Panc1 (cell line): Measurements from ENCODE around the gene SLC8B1. TPM values are rescaled to one million over a fixed set of nuclear protein-coding genes. Genes with fewer than 3 reads are reported as not detected.

Experiments
- ATAC-seq: fragments of 200-7000 bp; cut with Tn5 transposase; 2 replicates; pipeline ENCODE4 v1.9.1; 2020; ENCODE audit warnings: mild to moderate bottlenecking, moderate library complexity
- BruUV-seq: library from RNA; stranded (reverse); fragments of 400-500 nt; replicated peaks from 2 replicates; lab custom pipeline; 2021; lab: Mats Ljungman, UMichigan
- CTCF ChIA-PET: fragments of 300-600 bp; sonication (Branson Sonifier 250); formaldehyde crosslinking; loops from one replicate; lab custom pipeline; 2022; ENCODE audit warnings: antibody characterized with exemption; lab: Charles Lee
- POLR2A ChIA-PET: fragments of 300-600 bp; sonication (Branson Sonifier 250); formaldehyde crosslinking; loops from one replicate; lab custom pipeline; 2022; ENCODE audit warnings: antibody characterized with exemption; lab: Charles Lee
- DNase-seq: peaks from one replicate; pipeline ENCODE4 v3.0.0-alpha.2; 2010; ENCODE audit warnings: low read depth, low spot score
- H3K27ac ChIP-seq: 2 replicates; pipeline ENCODE4 v1.5.1; 2011; ENCODE audit warnings: mild to moderate bottlenecking, low read length, inconsistent platforms
- H3K27me3 ChIP-seq: fragments of 200-500 bp; sonication (Bioruptor generic); 2 replicates; pipeline ENCODE4 v1.6.0; 2014; ENCODE audit warnings: low read length, inconsistent platforms; ENCODE audit not compliant: control insufficient read depth, insufficient read depth
- H3K36me3 ChIP-seq: fragments of 200-500 bp; sonication (Bioruptor generic); 2 replicates; pipeline ENCODE4 v1.5.1; 2014; ENCODE audit warnings: inconsistent platforms, mild to moderate bottlenecking, low read length, moderate library complexity; ENCODE audit not compliant: control insufficient read depth, insufficient read depth
- H3K4me1 ChIP-seq: 2 replicates; pipeline ENCODE4 v1.5.1; 2011; ENCODE audit warnings: inconsistent platforms, mild to moderate bottlenecking, low read length, moderate library complexity; ENCODE audit not compliant: control insufficient read depth, insufficient read depth
- H3K4me3 ChIP-seq, 2 experiments: 2 replicates each; pipeline ENCODE4 v1.5.1; 2011 to 2012; ENCODE audit warnings: low read depth in 2 of 2, low read length in 2 of 2, mild to moderate bottlenecking in 2 of 2, inconsistent platforms in 1 of 2, moderate library complexity in 1 of 2
- H3K9me3 ChIP-seq: fragments of 200-500 bp; sonication (Bioruptor generic); 2 replicates; pipeline ENCODE4 v1.5.1; 2014; ENCODE audit warnings: low read depth, mild to moderate bottlenecking, inconsistent platforms, low read length, moderate library complexity; ENCODE audit not compliant: control insufficient read depth, insufficient read depth
- CTCF ChIP-seq: fragments of 450-650 bp; IDR thresholded peaks from 2 replicates; pipeline ENCODE4 v1.5.1; 2017; ENCODE audit warnings: mild to moderate bottlenecking
- POLR2AphosphoS5 ChIP-seq: IDR thresholded peaks from 2 replicates; pipeline ENCODE4 v1.6.1; 2012; ENCODE audit warnings: mild to moderate bottlenecking, low read depth, low read length, moderate library complexity
- SIN3A ChIP-seq: IDR thresholded peaks from 2 replicates; pipeline ENCODE4 v1.6.1; 2012; ENCODE audit warnings: low read depth, mild to moderate bottlenecking, low read length, moderate library complexity, borderline replicate concordance; ENCODE audit not compliant: insufficient read depth
- TCF7L2 ChIP-seq: IDR thresholded peaks from 2 replicates; pipeline ENCODE4 v1.6.1; 2011; ENCODE audit warnings: mild to moderate bottlenecking, low read depth, low read length, inconsistent platforms
- in situ Hi-C: cut with HindIII; loops from 2 replicates; pipeline ENCODE4 v1.10.0; 2016; ENCODE audit warnings: low sequenced_read_pairs, low pct_unique_long_range_greater_than_20kb
- intact Hi-C: fragments of 100-400 bp; cut with micrococcal nuclease; formaldehyde crosslinking; loops from one replicate; pipeline ENCODE4 v1.10.0; 2022; ENCODE audit not compliant: unreplicated experiment
- total RNA-seq: library from RNA; stranded (reverse); gene quantifications from one replicate; pipeline ENCODE4 v1.2.1, GENCODE V29; 2021; ENCODE audit not compliant: unreplicated experiment
- TF ChIP-seq, protein P1 (sequence below), 2 experiments: IDR thresholded peaks; 2 replicates each; pipeline ENCODE4 v1.6.1; 2011 to 2012; ENCODE audit warnings: low read depth in 2 of 2, control low read depth in 1 of 2, low read length in 1 of 2, mild to moderate bottlenecking in 1 of 2, moderate library complexity in 1 of 2; ENCODE audit not compliant: insufficient read depth in 1 of 2

The SLC8B1 gene
- total RNA-seq, 1 experiment from 2014 or later = 26.7 TPM

DNA sequence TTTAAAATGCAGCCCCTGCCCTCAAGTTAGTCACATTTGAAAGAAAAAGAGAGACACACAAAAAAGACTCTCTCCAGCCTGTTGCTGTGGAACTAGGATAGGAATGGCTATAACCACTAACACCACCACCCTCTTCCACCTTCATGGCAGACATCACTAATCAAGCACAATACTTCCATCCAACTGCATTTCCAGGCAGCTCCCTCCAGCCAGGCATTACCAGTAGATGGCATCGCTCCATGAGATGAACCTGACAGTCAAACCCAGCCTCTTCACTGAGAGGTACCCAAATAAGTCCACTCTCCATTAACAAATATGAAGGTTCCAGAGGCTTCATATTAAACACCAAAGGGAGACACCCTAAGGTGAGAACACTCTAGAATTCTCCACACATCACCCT lies 24.4 kb downstream of the SLC8B1 start:
- no peaks in the 10 kb centered on the region for H3K27me3 ChIP-seq
- in situ Hi-C loops = no loop called here
- no TSS peak for BruUV-seq
- TF ChIP-seq CTCF (no peak), SIN3A (no peak), TCF7L2 (no peak), POLR2AphosphoS5 (no peak)
- TF ChIP-seq, protein P1, sequence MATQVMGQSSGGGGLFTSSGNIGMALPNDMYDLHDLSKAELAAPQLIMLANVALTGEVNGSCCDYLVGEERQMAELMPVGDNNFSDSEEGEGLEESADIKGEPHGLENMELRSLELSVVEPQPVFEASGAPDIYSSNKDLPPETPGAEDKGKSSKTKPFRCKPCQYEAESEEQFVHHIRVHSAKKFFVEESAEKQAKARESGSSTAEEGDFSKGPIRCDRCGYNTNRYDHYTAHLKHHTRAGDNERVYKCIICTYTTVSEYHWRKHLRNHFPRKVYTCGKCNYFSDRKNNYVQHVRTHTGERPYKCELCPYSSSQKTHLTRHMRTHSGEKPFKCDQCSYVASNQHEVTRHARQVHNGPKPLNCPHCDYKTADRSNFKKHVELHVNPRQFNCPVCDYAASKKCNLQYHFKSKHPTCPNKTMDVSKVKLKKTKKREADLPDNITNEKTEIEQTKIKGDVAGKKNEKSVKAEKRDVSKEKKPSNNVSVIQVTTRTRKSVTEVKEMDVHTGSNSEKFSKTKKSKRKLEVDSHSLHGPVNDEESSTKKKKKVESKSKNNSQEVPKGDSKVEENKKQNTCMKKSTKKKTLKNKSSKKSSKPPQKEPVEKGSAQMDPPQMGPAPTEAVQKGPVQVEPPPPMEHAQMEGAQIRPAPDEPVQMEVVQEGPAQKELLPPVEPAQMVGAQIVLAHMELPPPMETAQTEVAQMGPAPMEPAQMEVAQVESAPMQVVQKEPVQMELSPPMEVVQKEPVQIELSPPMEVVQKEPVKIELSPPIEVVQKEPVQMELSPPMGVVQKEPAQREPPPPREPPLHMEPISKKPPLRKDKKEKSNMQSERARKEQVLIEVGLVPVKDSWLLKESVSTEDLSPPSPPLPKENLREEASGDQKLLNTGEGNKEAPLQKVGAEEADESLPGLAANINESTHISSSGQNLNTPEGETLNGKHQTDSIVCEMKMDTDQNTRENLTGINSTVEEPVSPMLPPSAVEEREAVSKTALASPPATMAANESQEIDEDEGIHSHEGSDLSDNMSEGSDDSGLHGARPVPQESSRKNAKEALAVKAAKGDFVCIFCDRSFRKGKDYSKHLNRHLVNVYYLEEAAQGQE (IDR thresholded peaks at IDR 0.05; ENCODE audit: insufficient read depth in 1 of 2, low read depth in 2 of 2, low read length in 1 of 2) = no peak
- H3K27ac ChIP-seq = no peak overlapping the region
- intact Hi-C loops = no loop called here
- H3K9me3 ChIP-seq = no peaks in the 10 kb centered on the region
- CTCF ChIA-PET = interaction anchor here (1.6 kb wide), 1 partner anchor 115 kb away, joined by 7 read pairs; no protein-coding TSS in a partner anchor
- no peak for DNase-seq
- POLR2A ChIA-PET = no interaction called here
- no peaks in the 10 kb centered on the region for H3K4me1 ChIP-seq
- no peak for ATAC-seq
- no peak overlapping the region for H3K4me3 ChIP-seq
- H3K36me3 ChIP-seq = no peaks in the 10 kb centered on the region

GRCh38 chr12:113306382-113306781 lies 28.5 kb downstream of the SLC8B1 start:
- Histone ChIP-seq H3K9me3 (no peaks in the 10 kb centered on the region), H3K4me3 (no peak overlapping the region), H3K27ac (no peak overlapping the region), H3K4me1 (no peaks in the 10 kb centered on the region), H3K27me3 (no peaks in the 10 kb centered on the region), H3K36me3 (no peaks in the 10 kb centered on the region)
- CTCF ChIA-PET = no interaction called here
- POLR2A ChIA-PET = no interaction called here
- in situ Hi-C loops (no loop called here), intact Hi-C loops (no loop called here)
- BruUV-seq = no TSS peak
- DNase-seq (no peak), ATAC-seq (no peak)
- TF ChIP-seq, protein P1 (IDR thresholded peaks at IDR 0.05; ENCODE audit: insufficient read depth in 1 of 2, low read depth in 2 of 2, low read length in 1 of 2) = no peak
- TF ChIP-seq TCF7L2 (no peak), CTCF (no peak), SIN3A (no peak), POLR2AphosphoS5 (no peak)
